Liver (tissue), 9 donors: Measurements from ENCODE around the gene SLC2A4RG. TPM values are rescaled to one million over a fixed set of nuclear protein-coding genes. Genes with fewer than 3 reads are reported as not detected.

ENCODE experiments used
- DNase-seq: peaks from one replicate; pipeline ENCODE4 v3.0.0-alpha.2; 2017; ENCODE audit warnings: low spot score
- H3K27ac ChIP-seq, 2 donors: one replicate each; pipeline ENCODE4 v1.7.0; 2013; ENCODE audit warnings: inconsistent platforms in 2 of 2, low read length in 2 of 2, control low read depth in 1 of 2, low read depth in 1 of 2, mild to moderate bottlenecking in 1 of 2
- H3K27me3 ChIP-seq, 4 donors: one replicate each; pipeline versions ENCODE4 v1.6.1 to v1.7.0; 2013; ENCODE audit warnings: low read length in 3 of 4, inconsistent platforms in 1 of 4, mild to moderate bottlenecking in 1 of 4, moderate library complexity in 1 of 4; ENCODE audit not compliant: control insufficient read depth in 4 of 4, insufficient read depth in 4 of 4
- H3K36me3 ChIP-seq, 4 donors: one replicate each; pipeline versions ENCODE4 v1.6.1 to v1.7.0; 2013; ENCODE audit warnings: low read length in 3 of 4, mild to moderate bottlenecking in 3 of 4, low read depth in 1 of 4, moderate library complexity in 1 of 4; ENCODE audit not compliant: control insufficient read depth in 4 of 4, insufficient read depth in 3 of 4
- H3K4me1 ChIP-seq, 4 donors: one replicate each; pipeline versions ENCODE4 v1.6.1 to v1.7.0; 2013; ENCODE audit warnings: low read length in 3 of 4, mild to moderate bottlenecking in 3 of 4, moderate library complexity in 1 of 4; ENCODE audit not compliant: control insufficient read depth in 4 of 4, insufficient read depth in 4 of 4
- H3K4me3 ChIP-seq, 3 donors: one replicate each; pipeline versions ENCODE4 v1.6.1 to v1.7.0; 2013; ENCODE audit warnings: low read length in 3 of 3, control low read depth in 1 of 3, low read depth in 1 of 3, mild to moderate bottlenecking in 1 of 3
- H3K9ac ChIP-seq, 2 donors: one replicate each; pipeline ENCODE4 v1.7.0; 2013; ENCODE audit warnings: low read length in 2 of 2, mild to moderate bottlenecking in 2 of 2, moderate library complexity in 2 of 2, control low read depth in 1 of 2, low read depth in 1 of 2
- H3K9me3 ChIP-seq, 4 donors: one replicate each; pipeline versions ENCODE4 v1.6.1 to v1.7.0; 2013; ENCODE audit warnings: low read length in 3 of 4; ENCODE audit not compliant: control insufficient read depth in 4 of 4
- EGR1 ChIP-seq, 2 donors: IDR thresholded peaks; 2 replicates each; pipeline ENCODE4 v1.6.1; 2016 to 2018; ENCODE audit warnings: antibody characterized with exemption in 2 of 2, low read depth in 2 of 2
- FOXA1 ChIP-seq: IDR thresholded peaks from 2 replicates; pipeline ENCODE4 v1.6.1; 2016; ENCODE audit warnings: antibody characterized with exemption
- GABPA ChIP-seq, 2 donors: IDR thresholded peaks in 1 of 2; conservative IDR thresholded peaks in 1 of 2; 2 replicates each; pipeline ENCODE4 v1.6.1; 2016; ENCODE audit warnings: antibody characterized with exemption in 2 of 2, mild to moderate bottlenecking in 1 of 2, moderate library complexity in 1 of 2
- JUND ChIP-seq, 2 donors: IDR thresholded peaks; 2 replicates each; pipeline ENCODE4 v1.6.1; 2016; ENCODE audit warnings: antibody characterized with exemption in 2 of 2
- RAD21 ChIP-seq, 2 donors: IDR thresholded peaks; 2 replicates each; pipeline ENCODE4 v1.6.1; 2016; ENCODE audit warnings: antibody characterized with exemption in 2 of 2, mild to moderate bottlenecking in 2 of 2
- RXRA ChIP-seq, 2 donors: IDR thresholded peaks; 2 replicates each; pipeline ENCODE4 v1.6.1; 2017 to 2018; ENCODE audit warnings: antibody characterized with exemption in 2 of 2, mild to moderate bottlenecking in 1 of 2
- SP1 ChIP-seq: IDR thresholded peaks from 2 replicates; pipeline ENCODE4 v1.6.1; 2018; ENCODE audit warnings: antibody characterized with exemption, mild to moderate bottlenecking
- YY1 ChIP-seq: IDR thresholded peaks from 2 replicates; pipeline ENCODE4 v1.6.1; 2016; ENCODE audit warnings: antibody characterized with exemption, mild to moderate bottlenecking
- WGBS: extraction: QIAGEN DNeasy Blood & Tissue Kit; methylation state at CpG from one replicate; pipeline ENCODE4 v1.1.7; 2013; 5-methylcytosine and 5-hydroxymethylcytosine counted together
- polyA plus RNA-seq, 2 donors: library from polyadenylated mRNA; stranded (reverse) in 1 of 2; unstranded in 1 of 2; fragments of 200-250 nt in 1 of 2; fragments of >200 nt in 1 of 2; fragmentation: Nextera tagmentation in 1 of 2; extraction: Ambion mirVana in 1 of 2; gene quantifications; one replicate each; pipeline versions ENCODE4 v1.2.1 to v1.2.3, GENCODE V29; 2013 to 2015
- total RNA-seq, 2 donors: library from RNA; depleted of rRNA; stranded (reverse); fragments of >200 nt; gene quantifications; one replicate each; pipeline ENCODE4 v1.2.3, GENCODE V29; 2014
- TF ChIP-seq, protein P1 (sequence below): IDR thresholded peaks from 2 replicates; pipeline ENCODE4 v1.6.1; 2016; ENCODE audit warnings: antibody characterized with exemption, mild to moderate bottlenecking
- TF ChIP-seq, protein P2 (sequence below): IDR thresholded peaks from 2 replicates; pipeline ENCODE4 v1.6.1; 2016; ENCODE audit warnings: antibody characterized with exemption
- TF ChIP-seq, protein P3 (sequence below): IDR thresholded peaks from 2 replicates; pipeline ENCODE4 v1.6.1; 2016; ENCODE audit warnings: antibody characterized with exemption
- TF ChIP-seq, protein P4 (sequence below): IDR thresholded peaks from 2 replicates; pipeline ENCODE4 v1.6.1; 2016; ENCODE audit warnings: antibody characterized with exemption
- donor health status: healthy.
- donor health status: healthy.
- donor health status: healthy.
- donor health status: healthy.
- donor health status: healthy.

Gene SLC2A4RG
- total and polyA plus RNA-seq, 4 donors = 22.2 to 39.7 (median 29.4) TPM

DNA sequence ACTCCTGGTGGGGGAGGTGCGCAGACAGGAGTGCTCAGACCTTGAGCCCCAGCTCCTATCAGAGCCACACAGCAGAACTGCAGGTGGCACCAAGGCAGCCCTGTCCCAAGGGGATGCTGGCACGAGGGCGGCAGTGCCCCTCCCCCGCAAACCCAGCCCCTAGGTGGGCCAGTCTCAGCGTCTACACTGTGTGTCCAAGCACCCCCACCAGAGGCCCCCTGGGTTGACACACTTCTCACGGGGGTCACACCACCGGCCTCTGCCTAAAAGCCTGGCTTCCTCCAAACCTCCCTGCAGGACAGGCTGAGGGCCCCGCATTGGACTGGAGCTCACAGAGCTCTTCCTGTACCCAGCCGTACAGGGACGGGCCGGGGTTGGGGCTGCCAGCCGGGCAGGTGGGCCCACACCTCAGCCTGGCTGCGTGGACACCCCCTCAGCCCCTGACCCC, 8.1 kb downstream of the SLC2A4RG start:
- H3K27ac ChIP-seq = no peak overlapping the region
- no peaks in the 10 kb centered on the region for H3K36me3 ChIP-seq
- TF ChIP-seq, protein P1, sequence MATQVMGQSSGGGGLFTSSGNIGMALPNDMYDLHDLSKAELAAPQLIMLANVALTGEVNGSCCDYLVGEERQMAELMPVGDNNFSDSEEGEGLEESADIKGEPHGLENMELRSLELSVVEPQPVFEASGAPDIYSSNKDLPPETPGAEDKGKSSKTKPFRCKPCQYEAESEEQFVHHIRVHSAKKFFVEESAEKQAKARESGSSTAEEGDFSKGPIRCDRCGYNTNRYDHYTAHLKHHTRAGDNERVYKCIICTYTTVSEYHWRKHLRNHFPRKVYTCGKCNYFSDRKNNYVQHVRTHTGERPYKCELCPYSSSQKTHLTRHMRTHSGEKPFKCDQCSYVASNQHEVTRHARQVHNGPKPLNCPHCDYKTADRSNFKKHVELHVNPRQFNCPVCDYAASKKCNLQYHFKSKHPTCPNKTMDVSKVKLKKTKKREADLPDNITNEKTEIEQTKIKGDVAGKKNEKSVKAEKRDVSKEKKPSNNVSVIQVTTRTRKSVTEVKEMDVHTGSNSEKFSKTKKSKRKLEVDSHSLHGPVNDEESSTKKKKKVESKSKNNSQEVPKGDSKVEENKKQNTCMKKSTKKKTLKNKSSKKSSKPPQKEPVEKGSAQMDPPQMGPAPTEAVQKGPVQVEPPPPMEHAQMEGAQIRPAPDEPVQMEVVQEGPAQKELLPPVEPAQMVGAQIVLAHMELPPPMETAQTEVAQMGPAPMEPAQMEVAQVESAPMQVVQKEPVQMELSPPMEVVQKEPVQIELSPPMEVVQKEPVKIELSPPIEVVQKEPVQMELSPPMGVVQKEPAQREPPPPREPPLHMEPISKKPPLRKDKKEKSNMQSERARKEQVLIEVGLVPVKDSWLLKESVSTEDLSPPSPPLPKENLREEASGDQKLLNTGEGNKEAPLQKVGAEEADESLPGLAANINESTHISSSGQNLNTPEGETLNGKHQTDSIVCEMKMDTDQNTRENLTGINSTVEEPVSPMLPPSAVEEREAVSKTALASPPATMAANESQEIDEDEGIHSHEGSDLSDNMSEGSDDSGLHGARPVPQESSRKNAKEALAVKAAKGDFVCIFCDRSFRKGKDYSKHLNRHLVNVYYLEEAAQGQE = no peak
- TF ChIP-seq SP1 (no peak), JUND (IDR thresholded peaks at IDR 0.05) (no peak), YY1 (no peak), RAD21 (IDR thresholded peaks at IDR 0.05) (no peak)
- TF ChIP-seq, protein P2, sequence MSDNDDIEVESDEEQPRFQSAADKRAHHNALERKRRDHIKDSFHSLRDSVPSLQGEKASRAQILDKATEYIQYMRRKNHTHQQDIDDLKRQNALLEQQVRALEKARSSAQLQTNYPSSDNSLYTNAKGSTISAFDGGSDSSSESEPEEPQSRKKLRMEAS = no peak
- no peak overlapping the region for H3K9ac ChIP-seq
- no peak for DNase-seq
- WGBS = 82% methylated on average over 13 of the region's 13 CpGs
- no peaks in the 10 kb centered on the region for H3K9me3 ChIP-seq
- no peak overlapping the region for H3K4me3 ChIP-seq
- no peaks in the 10 kb centered on the region for H3K27me3 ChIP-seq
- peaks cover under 1 to 17% (median 13%) of the 10 kb centered on the region in 4 donors for H3K4me1 ChIP-seq

DNA sequence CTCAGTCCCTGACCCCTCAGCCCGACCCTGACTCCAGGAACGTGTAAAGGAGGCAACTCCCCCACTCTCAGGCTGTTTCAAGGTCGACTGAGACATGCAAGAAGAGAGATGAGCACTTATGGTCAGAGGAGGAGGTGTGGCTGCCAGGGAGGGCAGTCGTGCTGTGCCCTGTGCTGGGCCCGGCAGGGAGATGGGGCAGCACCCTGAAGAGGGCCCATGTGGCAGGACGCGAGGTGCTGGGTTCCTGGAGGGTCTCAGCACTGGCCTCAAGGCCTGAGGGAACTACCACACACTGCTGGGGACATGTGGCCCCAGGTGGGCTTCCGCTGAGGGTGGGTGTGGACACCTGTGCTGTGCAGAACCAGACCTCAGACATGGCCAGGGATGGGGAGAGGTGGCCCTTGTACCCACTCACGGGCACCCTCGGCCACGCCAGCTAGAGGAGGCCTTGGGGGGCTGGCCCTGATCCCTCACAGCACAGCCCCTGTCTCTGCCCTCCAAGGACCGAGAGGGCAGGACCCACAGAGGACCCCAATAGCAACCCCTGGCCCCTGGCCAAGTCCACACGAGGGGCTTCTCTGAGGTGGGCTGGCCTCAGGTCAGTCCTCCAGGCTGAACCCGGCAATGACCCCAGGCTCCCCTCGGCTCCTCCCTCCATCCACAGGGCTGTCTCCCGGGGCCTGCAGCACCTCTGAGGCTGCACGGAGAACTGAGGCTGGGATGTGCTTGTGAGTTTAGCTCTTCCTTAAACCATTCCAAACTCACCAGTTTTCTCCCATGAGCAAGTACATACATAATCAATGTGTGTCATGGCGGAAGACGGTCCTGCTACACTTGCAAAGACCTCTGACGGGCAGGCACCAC, 8.7 kb downstream of the SLC2A4RG start:
- DNase-seq = no peak
- H3K27me3 ChIP-seq = no peaks in the 10 kb centered on the region
- H3K4me3 ChIP-seq = no peak overlapping the region
- TF ChIP-seq GABPA (IDR thresholded peaks at IDR 0.05 in 1 of 2, conservative IDR thresholded peaks at IDR 0.05 in 1 of 2) = no peak
- no peak for TF ChIP-seq EGR1 (IDR thresholded peaks at IDR 0.05; ENCODE audit: low read depth in 2 of 2)
- no peak overlapping the region for H3K9ac ChIP-seq
- H3K36me3 ChIP-seq = no peaks in the 10 kb centered on the region
- H3K4me1 ChIP-seq = peaks cover 0 to 13% (median 7%) of the 10 kb centered on the region in 4 donors
- 73% methylated on average over 20 of the region's 20 CpGs for WGBS
- H3K27ac ChIP-seq = no peak overlapping the region
- H3K9me3 ChIP-seq = no peaks in the 10 kb centered on the region

DNA sequence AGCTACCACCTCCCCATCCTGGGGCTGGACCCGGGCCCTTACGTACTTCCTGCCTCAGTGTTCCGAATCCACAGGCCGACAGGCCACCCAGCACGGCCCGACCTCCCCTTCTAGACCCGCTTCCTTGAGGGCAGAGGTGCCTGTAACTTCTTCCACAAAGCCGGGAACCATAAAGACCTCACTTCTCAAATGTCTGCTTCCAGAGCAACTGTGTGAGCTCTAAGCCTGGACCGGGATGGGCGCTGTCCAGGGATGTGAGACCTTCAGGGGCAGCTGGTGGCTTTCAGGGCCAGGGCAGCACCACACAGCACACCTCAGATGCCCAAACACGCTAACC, 9.3 kb downstream of the SLC2A4RG start:
- WGBS = 78% methylated on average over 11 of the region's 11 CpGs
- Histone ChIP-seq H3K9me3 (no peaks in the 10 kb centered on the region), H3K27ac (no peak overlapping the region), H3K4me3 (no peak overlapping the region), H3K27me3 (no peaks in the 10 kb centered on the region), H3K36me3 (no peaks in the 10 kb centered on the region), H3K9ac (no peak overlapping the region), H3K4me1 (peaks cover 0 to 9% (median 3%) of the 10 kb centered on the region in 4 donors)
- TF ChIP-seq GABPA (IDR thresholded peaks at IDR 0.05 in 1 of 2, conservative IDR thresholded peaks at IDR 0.05 in 1 of 2) = no peak
- TF ChIP-seq FOXA1 = no peak
- TF ChIP-seq, protein P3, sequence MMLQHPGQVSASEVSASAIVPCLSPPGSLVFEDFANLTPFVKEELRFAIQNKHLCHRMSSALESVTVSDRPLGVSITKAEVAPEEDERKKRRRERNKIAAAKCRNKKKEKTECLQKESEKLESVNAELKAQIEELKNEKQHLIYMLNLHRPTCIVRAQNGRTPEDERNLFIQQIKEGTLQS = no peak
- TF ChIP-seq RXRA (IDR thresholded peaks at IDR 0.05) = no peak
- TF ChIP-seq, protein P2 = no peak
- TF ChIP-seq RAD21 (IDR thresholded peaks at IDR 0.05) = no peak
- TF ChIP-seq, protein P4, sequence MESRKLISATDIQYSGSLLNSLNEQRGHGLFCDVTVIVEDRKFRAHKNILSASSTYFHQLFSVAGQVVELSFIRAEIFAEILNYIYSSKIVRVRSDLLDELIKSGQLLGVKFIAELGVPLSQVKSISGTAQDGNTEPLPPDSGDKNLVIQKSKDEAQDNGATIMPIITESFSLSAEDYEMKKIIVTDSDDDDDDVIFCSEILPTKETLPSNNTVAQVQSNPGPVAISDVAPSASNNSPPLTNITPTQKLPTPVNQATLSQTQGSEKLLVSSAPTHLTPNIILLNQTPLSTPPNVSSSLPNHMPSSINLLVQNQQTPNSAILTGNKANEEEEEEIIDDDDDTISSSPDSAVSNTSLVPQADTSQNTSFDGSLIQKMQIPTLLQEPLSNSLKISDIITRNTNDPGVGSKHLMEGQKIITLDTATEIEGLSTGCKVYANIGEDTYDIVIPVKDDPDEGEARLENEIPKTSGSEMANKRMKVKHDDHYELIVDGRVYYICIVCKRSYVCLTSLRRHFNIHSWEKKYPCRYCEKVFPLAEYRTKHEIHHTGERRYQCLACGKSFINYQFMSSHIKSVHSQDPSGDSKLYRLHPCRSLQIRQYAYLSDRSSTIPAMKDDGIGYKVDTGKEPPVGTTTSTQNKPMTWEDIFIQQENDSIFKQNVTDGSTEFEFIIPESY = no peak
- DNase-seq = no peak
